HepG2 (cell line): ENCODE results near the gene KBTBD3. TPM values are rescaled to one million over a fixed set of nuclear protein-coding genes. Genes with fewer than 3 reads are reported as not detected.

Experiments
- AGO2 ChIP-seq: fragments of 200-400 bp; formaldehyde crosslinking; optimal IDR thresholded peaks from 2 replicates; pipeline ENCODE3; 2017; ENCODE audit warnings: mild to moderate bottlenecking, low read depth, low read length, moderate library complexity
- AKAP8 ChIP-seq: sonication (generic); formaldehyde crosslinking; IDR thresholded peaks from 2 replicates; pipeline ENCODE4 v1.5.1; 2020; ENCODE audit warnings: mild to moderate bottlenecking, missing genetic modification reagents
- ATAD3A ChIP-seq: sonication (generic); formaldehyde crosslinking; IDR thresholded peaks from 2 replicates; pipeline ENCODE4 v1.4.0; 2020; ENCODE audit warnings: missing genetic modification reagents
- ATF7-NPFF ChIP-seq: sonication (generic); formaldehyde crosslinking; IDR thresholded peaks from 2 replicates; pipeline ENCODE4 v1.8.1; 2023; ENCODE audit warnings: mild to moderate bottlenecking, low read depth, missing genetic modification reagents, moderate library complexity
- CBFB ChIP-seq: sonication (generic); formaldehyde crosslinking; IDR thresholded peaks from 2 replicates; pipeline ENCODE4 v1.4.0; 2020; ENCODE audit warnings: missing genetic modification reagents
- CREBL2 ChIP-seq: sonication (generic); formaldehyde crosslinking; IDR thresholded peaks from 2 replicates; pipeline ENCODE4 v1.8.1; 2023; ENCODE audit warnings: missing genetic modification reagents, mild to moderate bottlenecking, borderline replicate concordance
- HNF4A ChIP-seq: sonication (generic); formaldehyde crosslinking; IDR thresholded peaks from 2 replicates; pipeline ENCODE4 v1.4.0; 2020; ENCODE audit warnings: missing genetic modification reagents
- IKZF5 ChIP-seq: IDR thresholded peaks from 2 replicates; pipeline ENCODE4 v1.6.1; 2018; ENCODE audit warnings: missing genetic modification reagents, mild to moderate bottlenecking, missing compliant biosample characterization
- KAT8 ChIP-seq: IDR thresholded peaks from 2 replicates; pipeline ENCODE4 v1.6.1; 2016; ENCODE audit warnings: missing genetic modification reagents, missing compliant biosample characterization
- MIER2 ChIP-seq: IDR thresholded peaks from 2 replicates; pipeline ENCODE4 v1.6.1; 2016; ENCODE audit warnings: missing biosample characterization, missing genetic modification reagents
- MZF1 ChIP-seq: sonication (generic); formaldehyde crosslinking; IDR thresholded peaks from 2 replicates; pipeline ENCODE4 v1.8.1; 2023; ENCODE audit warnings: mild to moderate bottlenecking, missing genetic modification reagents, borderline replicate concordance
- NFKB2 ChIP-seq: sonication (generic); formaldehyde crosslinking; IDR thresholded peaks from 2 replicates; pipeline ENCODE4 v1.4.0; 2020; ENCODE audit warnings: missing genetic modification reagents, borderline replicate concordance
- SP4 ChIP-seq: sonication (generic); formaldehyde crosslinking; IDR thresholded peaks from 2 replicates; pipeline ENCODE4 v1.8.1; 2023; ENCODE audit warnings: mild to moderate bottlenecking, missing genetic modification reagents
- SRF ChIP-seq: IDR thresholded peaks from 2 replicates; pipeline ENCODE4 v1.6.1; 2011; ENCODE audit warnings: mild to moderate bottlenecking, low read depth, low read length, moderate library complexity
- SRSF4 ChIP-seq: fragments of 200-400 bp; formaldehyde crosslinking; IDR thresholded peaks from one replicate; pipeline ENCODE4 v1.6.1; 2018; ENCODE audit warnings: mild to moderate bottlenecking, low read depth, low read length, moderate library complexity; ENCODE audit not compliant: poor library complexity, severe bottlenecking
- ZBTB38 ChIP-seq: sonication (generic); formaldehyde crosslinking; IDR thresholded peaks from 2 replicates; pipeline ENCODE4 v1.5.1; 2020; ENCODE audit warnings: mild to moderate bottlenecking, missing genetic modification reagents
- ZIK1 ChIP-seq: sonication (generic); formaldehyde crosslinking; IDR thresholded peaks from 2 replicates; pipeline ENCODE4 v1.5.0; 2020; ENCODE audit warnings: mild to moderate bottlenecking, low read depth, missing genetic modification reagents, borderline replicate concordance
- ZMYM3 ChIP-seq: sonication (generic); formaldehyde crosslinking; IDR thresholded peaks from 2 replicates; pipeline ENCODE4 v1.5.1; 2020; ENCODE audit warnings: mild to moderate bottlenecking, missing genetic modification reagents
- ZNF17 ChIP-seq: sonication (generic); formaldehyde crosslinking; IDR thresholded peaks from 2 replicates; pipeline ENCODE4 v1.5.0; 2020; ENCODE audit warnings: mild to moderate bottlenecking, missing genetic modification reagents
- ZNF280D ChIP-seq: sonication (generic); formaldehyde crosslinking; IDR thresholded peaks from 2 replicates; pipeline ENCODE4 v1.5.1; 2020; ENCODE audit warnings: mild to moderate bottlenecking, missing genetic modification reagents
- ZNF484 ChIP-seq: sonication (generic); formaldehyde crosslinking; IDR thresholded peaks from 2 replicates; pipeline ENCODE4 v1.5.1; 2020; ENCODE audit warnings: mild to moderate bottlenecking, low read depth, missing genetic modification reagents, borderline replicate concordance
- ZNF605 ChIP-seq: sonication (generic); formaldehyde crosslinking; IDR thresholded peaks from 2 replicates; pipeline ENCODE4 v1.8.0; 2022; ENCODE audit warnings: mild to moderate bottlenecking, missing genetic modification reagents
- ZSCAN22 ChIP-seq: sonication (generic); formaldehyde crosslinking; IDR thresholded peaks from 2 replicates; pipeline ENCODE4 v1.4.0; 2020; ENCODE audit warnings: mild to moderate bottlenecking, missing genetic modification reagents
- polyA plus RNA-seq, 8 experiments: library from polyadenylated mRNA; depleted of rRNA in 3 of 8; stranded (reverse) in 7 of 8; unstranded in 1 of 8; fragments of >200 nt; fragmentation: Illumina TruSeq in 4 of 8; extraction: Trizol in 4 of 8; gene quantifications; 2 replicates each; pipeline versions ENCODE4 v1.2.1 to v1.2.3, GENCODE V29; 2011 to 2016; ENCODE audit warnings: low read depth in 4 of 8, missing spikeins in 1 of 8, mixed read lengths in 1 of 8; ENCODE audit not compliant: insufficient read depth in 1 of 8
- total RNA-seq, 5 experiments: library from RNA; depleted of rRNA; stranded (reverse); fragments of >200 nt; fragmentation: Illumina TruSeq; extraction: Trizol; gene quantifications; 2 replicates each; pipeline ENCODE4 v1.2.3, GENCODE V29; 2016; ENCODE audit warnings: low read depth in 1 of 5
- TF ChIP-seq, protein P1 (sequence below): sonication (generic); formaldehyde crosslinking; IDR thresholded peaks from 2 replicates; pipeline ENCODE4 v1.4.0; 2020; ENCODE audit warnings: missing genetic modification reagents

The KBTBD3 gene
- total and polyA plus RNA-seq, 2 of the 13 experiments (the other 11 are each of a cell fraction or from before 2014, with no cell fraction given): 1.8 to 7.4 TPM

DNA sequence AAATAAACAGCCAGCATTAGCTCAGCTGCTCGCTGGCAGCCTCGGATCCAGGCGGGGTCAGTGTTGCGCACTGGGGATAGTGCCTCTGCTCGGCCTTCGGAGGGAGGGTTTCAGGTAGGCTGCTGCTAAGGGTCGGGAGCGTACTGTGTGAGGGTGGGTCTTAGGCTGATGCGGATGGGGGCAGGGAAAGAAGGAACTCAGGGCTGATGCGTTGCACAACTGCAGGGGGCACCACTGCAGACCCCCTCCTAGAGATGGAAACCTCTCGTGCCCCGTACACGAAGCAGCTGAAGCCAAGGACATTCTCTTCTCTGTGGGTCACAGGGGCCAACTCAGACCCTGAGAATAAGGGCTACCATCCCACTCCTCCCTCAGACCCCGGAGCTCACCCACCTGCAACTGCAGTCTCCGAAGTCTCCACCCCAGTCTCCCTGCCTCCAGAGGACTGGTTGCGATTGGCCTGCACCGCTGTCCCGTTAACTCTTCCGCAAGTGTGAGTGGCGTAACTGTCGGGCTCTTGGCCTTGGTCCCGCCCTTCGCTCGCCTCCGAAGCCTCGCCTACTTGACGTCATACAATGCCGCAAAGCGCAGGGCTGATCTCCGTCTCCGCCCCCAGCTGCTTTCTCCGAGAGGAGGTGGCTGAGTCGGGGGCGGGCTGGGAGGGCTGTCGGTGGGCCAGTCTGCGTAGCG lies at the start of gene KBTBD3 (continued):
- TF ChIP-seq, protein P1, sequence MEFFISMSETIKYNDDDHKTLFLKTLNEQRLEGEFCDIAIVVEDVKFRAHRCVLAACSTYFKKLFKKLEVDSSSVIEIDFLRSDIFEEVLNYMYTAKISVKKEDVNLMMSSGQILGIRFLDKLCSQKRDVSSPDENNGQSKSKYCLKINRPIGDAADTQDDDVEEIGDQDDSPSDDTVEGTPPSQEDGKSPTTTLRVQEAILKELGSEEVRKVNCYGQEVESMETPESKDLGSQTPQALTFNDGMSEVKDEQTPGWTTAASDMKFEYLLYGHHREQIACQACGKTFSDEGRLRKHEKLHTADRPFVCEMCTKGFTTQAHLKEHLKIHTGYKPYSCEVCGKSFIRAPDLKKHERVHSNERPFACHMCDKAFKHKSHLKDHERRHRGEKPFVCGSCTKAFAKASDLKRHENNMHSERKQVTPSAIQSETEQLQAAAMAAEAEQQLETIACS (CRISPR knock-in tag): no peak
- TF ChIP-seq CREBL2 (CRISPR knock-in tag): no peak
- no peak for TF ChIP-seq AKAP8 (CRISPR knock-in tag)
- TF ChIP-seq ZMYM3 (CRISPR knock-in tag): no peak
- TF ChIP-seq SP4 (CRISPR knock-in tag): peak; percentile 14; the same call in 1 of the 2 replicates
- TF ChIP-seq ZNF605 (CRISPR knock-in tag): peak; percentile 92
- TF ChIP-seq SRSF4: no peak
- 0 out of 2 replicates have a peak, but pooled peaks have one; percentile 61 for TF ChIP-seq ZSCAN22 (CRISPR knock-in tag)
- TF ChIP-seq ZNF17 (CRISPR knock-in tag): no peak
- TF ChIP-seq HNF4A (CRISPR knock-in tag): 0 out of 2 replicates have a peak, but pooled peaks have one; percentile 16
- peak; percentile 62; the same call in 1 of the 2 replicates for TF ChIP-seq ATF7-NPFF (CRISPR knock-in tag)
- TF ChIP-seq ZBTB38 (CRISPR knock-in tag): peak; percentile 52; the same call in 1 of the 2 replicates
- TF ChIP-seq AGO2: no peak
- TF ChIP-seq MZF1 (CRISPR knock-in tag): 0 out of 2 replicates have a peak, but pooled peaks have one; percentile 68
- TF ChIP-seq KAT8 (CRISPR knock-in tag): peak; percentile 50
- TF ChIP-seq IKZF5 (CRISPR knock-in tag): no peak
- TF ChIP-seq MIER2: no peak
- no peak for TF ChIP-seq CBFB (CRISPR knock-in tag)
- TF ChIP-seq ATAD3A (CRISPR knock-in tag): no peak
- TF ChIP-seq ZNF280D (CRISPR knock-in tag): 0 out of 2 replicates have a peak, but pooled peaks have one; percentile 44
- no peak for TF ChIP-seq ZIK1 (CRISPR knock-in tag)
- no peak for TF ChIP-seq ZNF484
- no peak for TF ChIP-seq SRF
- TF ChIP-seq NFKB2: no peak
